ENCODE measurements around the gene HS1BP3.

The HS1BP3 gene

GRCh38 chr2:20611844-20612356 is 39.0 kb downstream of the HS1BP3 start:
- no peak for DNase-seq (ENCODE audit: low read depth)
- H3K4me3 ChIP-seq (ENCODE audit: low read depth, low read length), result no peak overlapping the region

GRCh38 chr2:20611077-20611843 is 39.6 kb downstream of the HS1BP3 start:
- DNase-seq (ENCODE audit: low read depth), result peak; percentile 88
- H3K4me3 ChIP-seq (ENCODE audit: low read depth, low read length), result no peak overlapping the region

GRCh38 chr2:20609995-20610357 is 40.9 kb downstream of the HS1BP3 start:
- no peak for DNase-seq (ENCODE audit: low read depth)
- H3K4me3 ChIP-seq (ENCODE audit: low read depth, low read length), result no peak overlapping the region

- H3K4me3 ChIP-seq (ENCODE audit: low read depth, low read length), result no peak overlapping the region
- DNase-seq (ENCODE audit: low read depth), result peak; percentile 64
Measured at GRCh38 chr2:20609349-20609994, 41.4 kb downstream of the HS1BP3 start.

GRCh38 chr2:20608666-20609348 is 42.1 kb downstream of the HS1BP3 start:
- H3K4me3 ChIP-seq (ENCODE audit: low read depth, low read length), result no peak overlapping the region
- DNase-seq (ENCODE audit: low read depth), result no peak

- no peak overlapping the region for H3K4me3 ChIP-seq (ENCODE audit: low read depth, low read length)
- no peak for DNase-seq (ENCODE audit: low read depth)
Measured at GRCh38 chr2:20607446-20607845, 43.5 kb downstream of the HS1BP3 start.

- DNase-seq (ENCODE audit: low read depth), result no peak
- no peak overlapping the region for H3K4me3 ChIP-seq (ENCODE audit: low read depth, low read length)
Measured at GRCh38 chr2:20606198-20606597, 44.7 kb downstream of the HS1BP3 start.

- DNase-seq (ENCODE audit: low read depth), result peak; percentile 96
Measured at GRCh38 chr2:20604951-20605381, 45.9 kb downstream of the HS1BP3 start.

GRCh38 chr2:20604401-20604911 is 46.4 kb downstream of the HS1BP3 start:
- DNase-seq (ENCODE audit: low read depth), result no peak
- H3K4me3 ChIP-seq (ENCODE audit: low read depth, low read length), result no peak overlapping the region

More at GRCh38 chr2:20604951-20605381, 45.9 kb downstream of the HS1BP3 start:
- no peak overlapping the region for H3K4me3 ChIP-seq (ENCODE audit: low read depth, low read length)

- no peak overlapping the region for H3K4me3 ChIP-seq (ENCODE audit: low read depth, low read length)
- no peak for DNase-seq (ENCODE audit: low read depth)
Measured at GRCh38 chr2:20603791-20604190, 47.1 kb downstream of the HS1BP3 start.

- no peak overlapping the region for H3K4me3 ChIP-seq (ENCODE audit: low read depth, low read length)
- DNase-seq (ENCODE audit: low read depth), result no peak
Measured at GRCh38 chr2:20602803-20603202, 48.1 kb downstream of the HS1BP3 start.

GRCh38 chr2:20600756-20601325 is 50.1 kb downstream of the HS1BP3 start:
- DNase-seq (ENCODE audit: low read depth), result no peak
- no peak overlapping the region for H3K4me3 ChIP-seq (ENCODE audit: low read depth, low read length)

GRCh38 chr2:20599861-20600461 is 50.9 kb downstream of the HS1BP3 start:
- no peak overlapping the region for H3K4me3 ChIP-seq (ENCODE audit: low read depth, low read length)
- DNase-seq (ENCODE audit: low read depth), result no peak

GRCh38 chr2:20599001-20599600 is 51.8 kb downstream of the HS1BP3 start:
- no peak for DNase-seq (ENCODE audit: low read depth)
- no peak overlapping the region for H3K4me3 ChIP-seq (ENCODE audit: low read depth, low read length)

- no peak for DNase-seq (ENCODE audit: low read depth)
- no peak overlapping the region for H3K4me3 ChIP-seq (ENCODE audit: low read depth, low read length)
Measured at GRCh38 chr2:20597860-20598183, 53.1 kb downstream of the HS1BP3 start.

- no peak for DNase-seq (ENCODE audit: low read depth)
- no peak overlapping the region for H3K4me3 ChIP-seq (ENCODE audit: low read depth, low read length)
Measured at GRCh38 chr2:20596973-20597859, 53.7 kb downstream of the HS1BP3 start.

GRCh38 chr2:20596193-20596972 is 54.5 kb downstream of the HS1BP3 start:
- no peak for DNase-seq (ENCODE audit: low read depth)
- H3K4me3 ChIP-seq (ENCODE audit: low read depth, low read length), result no peak overlapping the region

Measured in skeletal muscle cell (primary cell).